Liver (tissue), 9 donors: ENCODE data around the gene SLC25A38. TPM values are rescaled to one million over a fixed set of nuclear protein-coding genes. Genes with fewer than 3 reads are reported as not detected.

Experiments used
- DNase-seq: peaks from one replicate; pipeline ENCODE4 v3.0.0-alpha.2; 2017; ENCODE audit warnings: low spot score
- H3K27ac ChIP-seq, 2 donors: one replicate each; pipeline ENCODE4 v1.7.0; 2013; ENCODE audit warnings: inconsistent platforms in 2 of 2, low read length in 2 of 2, control low read depth in 1 of 2, low read depth in 1 of 2, mild to moderate bottlenecking in 1 of 2
- H3K27me3 ChIP-seq, 4 donors: one replicate each; pipeline versions ENCODE4 v1.6.1 to v1.7.0; 2013; ENCODE audit warnings: low read length in 3 of 4, inconsistent platforms in 1 of 4, mild to moderate bottlenecking in 1 of 4, moderate library complexity in 1 of 4; ENCODE audit not compliant: control insufficient read depth in 4 of 4, insufficient read depth in 4 of 4
- H3K36me3 ChIP-seq, 4 donors: one replicate each; pipeline versions ENCODE4 v1.6.1 to v1.7.0; 2013; ENCODE audit warnings: low read length in 3 of 4, mild to moderate bottlenecking in 3 of 4, low read depth in 1 of 4, moderate library complexity in 1 of 4; ENCODE audit not compliant: control insufficient read depth in 4 of 4, insufficient read depth in 3 of 4
- H3K4me1 ChIP-seq, 4 donors: one replicate each; pipeline versions ENCODE4 v1.6.1 to v1.7.0; 2013; ENCODE audit warnings: low read length in 3 of 4, mild to moderate bottlenecking in 3 of 4, moderate library complexity in 1 of 4; ENCODE audit not compliant: control insufficient read depth in 4 of 4, insufficient read depth in 4 of 4
- H3K4me3 ChIP-seq, 3 donors: one replicate each; pipeline versions ENCODE4 v1.6.1 to v1.7.0; 2013; ENCODE audit warnings: low read length in 3 of 3, control low read depth in 1 of 3, low read depth in 1 of 3, mild to moderate bottlenecking in 1 of 3
- H3K9ac ChIP-seq, 2 donors: one replicate each; pipeline ENCODE4 v1.7.0; 2013; ENCODE audit warnings: low read length in 2 of 2, mild to moderate bottlenecking in 2 of 2, moderate library complexity in 2 of 2, control low read depth in 1 of 2, low read depth in 1 of 2
- H3K9me3 ChIP-seq, 4 donors: one replicate each; pipeline versions ENCODE4 v1.6.1 to v1.7.0; 2013; ENCODE audit warnings: low read length in 3 of 4; ENCODE audit not compliant: control insufficient read depth in 4 of 4
- EGR1 ChIP-seq, 2 donors: IDR thresholded peaks; 2 replicates each; pipeline ENCODE4 v1.6.1; 2016 to 2018; ENCODE audit warnings: antibody characterized with exemption in 2 of 2, low read depth in 2 of 2
- FOXA1 ChIP-seq: IDR thresholded peaks from 2 replicates; pipeline ENCODE4 v1.6.1; 2016; ENCODE audit warnings: antibody characterized with exemption
- GABPA ChIP-seq, 2 donors: IDR thresholded peaks in 1 of 2; conservative IDR thresholded peaks in 1 of 2; 2 replicates each; pipeline ENCODE4 v1.6.1; 2016; ENCODE audit warnings: antibody characterized with exemption in 2 of 2, mild to moderate bottlenecking in 1 of 2, moderate library complexity in 1 of 2
- HNF4A ChIP-seq, 2 donors: conservative IDR thresholded peaks; 2 replicates each; pipeline ENCODE4 v1.6.1; 2016; ENCODE audit warnings: antibody characterized with exemption in 2 of 2, mild to moderate bottlenecking in 2 of 2
- HNF4G ChIP-seq: IDR thresholded peaks from 2 replicates; pipeline ENCODE4 v1.6.1; 2016; ENCODE audit warnings: antibody characterized with exemption
- JUND ChIP-seq, 2 donors: IDR thresholded peaks; 2 replicates each; pipeline ENCODE4 v1.6.1; 2016; ENCODE audit warnings: antibody characterized with exemption in 2 of 2
- RAD21 ChIP-seq, 2 donors: IDR thresholded peaks; 2 replicates each; pipeline ENCODE4 v1.6.1; 2016; ENCODE audit warnings: antibody characterized with exemption in 2 of 2, mild to moderate bottlenecking in 2 of 2
- SP1 ChIP-seq: IDR thresholded peaks from 2 replicates; pipeline ENCODE4 v1.6.1; 2018; ENCODE audit warnings: antibody characterized with exemption, mild to moderate bottlenecking
- WGBS: extraction: QIAGEN DNeasy Blood & Tissue Kit; methylation state at CpG from one replicate; pipeline ENCODE4 v1.1.7; 2013; 5-methylcytosine and 5-hydroxymethylcytosine counted together
- polyA plus RNA-seq, 2 donors: library from polyadenylated mRNA; stranded (reverse) in 1 of 2; unstranded in 1 of 2; fragments of 200-250 nt in 1 of 2; fragments of >200 nt in 1 of 2; fragmentation: Nextera tagmentation in 1 of 2; extraction: Ambion mirVana in 1 of 2; gene quantifications; one replicate each; pipeline versions ENCODE4 v1.2.1 to v1.2.3, GENCODE V29; 2013 to 2015
- total RNA-seq, 2 donors: library from RNA; depleted of rRNA; stranded (reverse); fragments of >200 nt; gene quantifications; one replicate each; pipeline ENCODE4 v1.2.3, GENCODE V29; 2014
- TF ChIP-seq, protein P1 (sequence below): IDR thresholded peaks from 2 replicates; pipeline ENCODE4 v1.6.1; 2016; ENCODE audit warnings: antibody characterized with exemption, mild to moderate bottlenecking
- TF ChIP-seq, protein P2 (sequence below): IDR thresholded peaks from 2 replicates; pipeline ENCODE4 v1.6.1; 2016; ENCODE audit warnings: antibody characterized with exemption
- TF ChIP-seq, protein P3 (sequence below): fragments of 150-350 bp; IDR thresholded peaks from 2 replicates; pipeline ENCODE4 v1.5.1; 2017; ENCODE audit warnings: improper control_type of control experiment, low read depth, low read length; ENCODE audit not compliant: missing input control
- TF ChIP-seq, protein P4 (sequence below): IDR thresholded peaks from 2 replicates; pipeline ENCODE4 v1.6.1; 2016; ENCODE audit warnings: antibody characterized with exemption
- TF ChIP-seq, protein P5 (sequence below): IDR thresholded peaks from 2 replicates; pipeline ENCODE4 v1.6.1; 2016; ENCODE audit warnings: antibody characterized with exemption
- donor health status: healthy.
- donor health status: healthy.
- donor health status: healthy.
- donor health status: healthy.
- donor health status: healthy.

SLC25A38 gene
- total and polyA plus RNA-seq, 4 donors, result 19.8 to 44.4 (median 24.3) TPM

DNA sequence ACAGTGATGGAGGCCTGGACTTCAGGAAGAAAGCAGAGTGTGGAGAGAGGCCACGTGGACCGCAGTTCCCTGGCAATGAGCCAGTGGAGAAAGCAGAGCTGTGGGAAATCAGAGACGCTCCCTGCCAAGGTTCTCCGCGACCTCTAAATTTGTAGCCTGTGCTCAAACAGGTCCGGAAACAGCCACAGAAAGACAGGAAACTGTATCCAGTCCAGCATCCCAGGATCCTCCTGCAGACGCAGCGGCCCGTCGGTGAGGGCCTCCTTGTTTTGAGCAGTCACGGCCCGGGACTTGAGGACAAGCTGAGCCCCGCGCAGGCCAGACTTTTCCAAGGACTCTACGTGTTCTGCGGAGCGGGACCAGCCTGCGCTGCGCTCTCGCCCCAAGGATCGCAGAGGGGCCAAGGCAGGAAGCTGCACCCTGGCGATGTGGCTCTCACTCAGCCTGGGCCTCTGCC is 45.6 kb downstream of the SLC25A38 start:
- peak overlapping the region in 1 of 2 donors; percentile 42 for H3K27ac ChIP-seq
- no peaks in the 10 kb centered on the region for H3K9me3 ChIP-seq
- H3K36me3 ChIP-seq, result no peaks in the 10 kb centered on the region
- H3K9ac ChIP-seq, result no peak overlapping the region
- TF ChIP-seq, protein P1, sequence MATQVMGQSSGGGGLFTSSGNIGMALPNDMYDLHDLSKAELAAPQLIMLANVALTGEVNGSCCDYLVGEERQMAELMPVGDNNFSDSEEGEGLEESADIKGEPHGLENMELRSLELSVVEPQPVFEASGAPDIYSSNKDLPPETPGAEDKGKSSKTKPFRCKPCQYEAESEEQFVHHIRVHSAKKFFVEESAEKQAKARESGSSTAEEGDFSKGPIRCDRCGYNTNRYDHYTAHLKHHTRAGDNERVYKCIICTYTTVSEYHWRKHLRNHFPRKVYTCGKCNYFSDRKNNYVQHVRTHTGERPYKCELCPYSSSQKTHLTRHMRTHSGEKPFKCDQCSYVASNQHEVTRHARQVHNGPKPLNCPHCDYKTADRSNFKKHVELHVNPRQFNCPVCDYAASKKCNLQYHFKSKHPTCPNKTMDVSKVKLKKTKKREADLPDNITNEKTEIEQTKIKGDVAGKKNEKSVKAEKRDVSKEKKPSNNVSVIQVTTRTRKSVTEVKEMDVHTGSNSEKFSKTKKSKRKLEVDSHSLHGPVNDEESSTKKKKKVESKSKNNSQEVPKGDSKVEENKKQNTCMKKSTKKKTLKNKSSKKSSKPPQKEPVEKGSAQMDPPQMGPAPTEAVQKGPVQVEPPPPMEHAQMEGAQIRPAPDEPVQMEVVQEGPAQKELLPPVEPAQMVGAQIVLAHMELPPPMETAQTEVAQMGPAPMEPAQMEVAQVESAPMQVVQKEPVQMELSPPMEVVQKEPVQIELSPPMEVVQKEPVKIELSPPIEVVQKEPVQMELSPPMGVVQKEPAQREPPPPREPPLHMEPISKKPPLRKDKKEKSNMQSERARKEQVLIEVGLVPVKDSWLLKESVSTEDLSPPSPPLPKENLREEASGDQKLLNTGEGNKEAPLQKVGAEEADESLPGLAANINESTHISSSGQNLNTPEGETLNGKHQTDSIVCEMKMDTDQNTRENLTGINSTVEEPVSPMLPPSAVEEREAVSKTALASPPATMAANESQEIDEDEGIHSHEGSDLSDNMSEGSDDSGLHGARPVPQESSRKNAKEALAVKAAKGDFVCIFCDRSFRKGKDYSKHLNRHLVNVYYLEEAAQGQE, result no peak
- TF ChIP-seq SP1, result peak; percentile 7
- peaks cover 0 to 2% (median 0%) of the 10 kb centered on the region in 4 donors for H3K4me1 ChIP-seq
- DNase-seq, result no peak
- no peak overlapping the region for H3K4me3 ChIP-seq
- WGBS, result 69% methylated on average over 22 of the region's 22 CpGs
- no peaks in the 10 kb centered on the region for H3K27me3 ChIP-seq

DNA sequence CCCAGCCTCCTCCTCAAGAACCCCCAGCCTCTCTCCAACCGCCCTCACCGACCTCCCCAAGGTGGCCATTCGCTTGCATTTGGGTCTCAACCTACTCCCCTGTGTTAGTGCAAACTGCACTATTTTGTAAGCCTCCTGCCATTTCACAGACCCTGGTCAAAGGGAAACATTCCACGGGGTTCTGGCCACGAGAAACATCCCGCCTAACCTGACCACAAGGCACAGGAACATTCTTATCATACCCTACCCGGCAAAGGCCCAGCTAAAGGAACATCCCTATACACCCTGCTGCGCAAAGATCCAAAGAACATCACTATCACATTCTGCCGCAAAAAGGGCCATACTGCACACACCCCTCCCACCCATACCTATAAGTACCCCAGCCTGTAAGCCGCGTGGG is 46.3 kb downstream of the SLC25A38 start:
- Histone ChIP-seq H3K9ac (no peak overlapping the region), H3K36me3 (no peaks in the 10 kb centered on the region), H3K9me3 (no peaks in the 10 kb centered on the region), H3K27me3 (no peaks in the 10 kb centered on the region), H3K4me1 (peaks cover 0 to 2% (median 0%) of the 10 kb centered on the region in 4 donors), H3K4me3 (no peak overlapping the region), H3K27ac (no peak overlapping the region)
- DNase-seq, result no peak
- 91% methylated on average over 11 of the region's 11 CpGs for WGBS
- TF ChIP-seq, protein P2, sequence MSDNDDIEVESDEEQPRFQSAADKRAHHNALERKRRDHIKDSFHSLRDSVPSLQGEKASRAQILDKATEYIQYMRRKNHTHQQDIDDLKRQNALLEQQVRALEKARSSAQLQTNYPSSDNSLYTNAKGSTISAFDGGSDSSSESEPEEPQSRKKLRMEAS, result no peak
- TF ChIP-seq, protein P3, sequence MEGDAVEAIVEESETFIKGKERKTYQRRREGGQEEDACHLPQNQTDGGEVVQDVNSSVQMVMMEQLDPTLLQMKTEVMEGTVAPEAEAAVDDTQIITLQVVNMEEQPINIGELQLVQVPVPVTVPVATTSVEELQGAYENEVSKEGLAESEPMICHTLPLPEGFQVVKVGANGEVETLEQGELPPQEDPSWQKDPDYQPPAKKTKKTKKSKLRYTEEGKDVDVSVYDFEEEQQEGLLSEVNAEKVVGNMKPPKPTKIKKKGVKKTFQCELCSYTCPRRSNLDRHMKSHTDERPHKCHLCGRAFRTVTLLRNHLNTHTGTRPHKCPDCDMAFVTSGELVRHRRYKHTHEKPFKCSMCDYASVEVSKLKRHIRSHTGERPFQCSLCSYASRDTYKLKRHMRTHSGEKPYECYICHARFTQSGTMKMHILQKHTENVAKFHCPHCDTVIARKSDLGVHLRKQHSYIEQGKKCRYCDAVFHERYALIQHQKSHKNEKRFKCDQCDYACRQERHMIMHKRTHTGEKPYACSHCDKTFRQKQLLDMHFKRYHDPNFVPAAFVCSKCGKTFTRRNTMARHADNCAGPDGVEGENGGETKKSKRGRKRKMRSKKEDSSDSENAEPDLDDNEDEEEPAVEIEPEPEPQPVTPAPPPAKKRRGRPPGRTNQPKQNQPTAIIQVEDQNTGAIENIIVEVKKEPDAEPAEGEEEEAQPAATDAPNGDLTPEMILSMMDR, result no peak
- TF ChIP-seq EGR1 (IDR thresholded peaks at IDR 0.05; ENCODE audit: low read depth in 2 of 2) (no peak), FOXA1 (no peak)
- TF ChIP-seq, protein P4, sequence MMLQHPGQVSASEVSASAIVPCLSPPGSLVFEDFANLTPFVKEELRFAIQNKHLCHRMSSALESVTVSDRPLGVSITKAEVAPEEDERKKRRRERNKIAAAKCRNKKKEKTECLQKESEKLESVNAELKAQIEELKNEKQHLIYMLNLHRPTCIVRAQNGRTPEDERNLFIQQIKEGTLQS, result no peak

DNA sequence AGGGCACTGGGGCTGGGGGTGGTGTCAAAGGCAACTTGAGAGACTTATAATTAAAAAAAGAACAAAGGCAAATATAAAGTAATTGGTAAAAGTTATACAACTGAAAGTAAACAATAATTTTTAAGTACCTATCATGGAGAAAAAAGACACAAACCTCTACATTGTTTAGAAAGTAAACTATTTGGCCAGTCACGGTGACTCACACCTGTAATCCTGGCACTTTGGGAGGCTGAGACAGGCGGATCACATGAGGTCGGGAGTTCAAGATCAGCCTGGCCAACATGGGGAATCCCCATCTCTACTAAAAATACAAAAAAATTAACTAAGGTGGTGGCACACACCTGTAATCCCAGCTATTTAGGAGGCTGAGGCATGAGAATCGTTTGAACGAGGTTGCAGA is 49.2 kb downstream of the SLC25A38 start:
- DNase-seq, result no peak
- no peak overlapping the region for H3K4me3 ChIP-seq
- no peaks in the 10 kb centered on the region for H3K27me3 ChIP-seq
- H3K9me3 ChIP-seq, result no peaks in the 10 kb centered on the region
- no peak overlapping the region for H3K9ac ChIP-seq
- H3K4me1 ChIP-seq, result peaks cover 0 to 2% (median 0%) of the 10 kb centered on the region in 4 donors
- H3K36me3 ChIP-seq, result no peaks in the 10 kb centered on the region
- H3K27ac ChIP-seq, result no peak overlapping the region
- 89% methylated on average over 5 of the region's 5 CpGs for WGBS
- TF ChIP-seq, protein P1, result no peak
- no peak for TF ChIP-seq HNF4A (conservative IDR thresholded peaks at IDR 0.05)
- no peak for TF ChIP-seq HNF4G
- TF ChIP-seq, protein P5, sequence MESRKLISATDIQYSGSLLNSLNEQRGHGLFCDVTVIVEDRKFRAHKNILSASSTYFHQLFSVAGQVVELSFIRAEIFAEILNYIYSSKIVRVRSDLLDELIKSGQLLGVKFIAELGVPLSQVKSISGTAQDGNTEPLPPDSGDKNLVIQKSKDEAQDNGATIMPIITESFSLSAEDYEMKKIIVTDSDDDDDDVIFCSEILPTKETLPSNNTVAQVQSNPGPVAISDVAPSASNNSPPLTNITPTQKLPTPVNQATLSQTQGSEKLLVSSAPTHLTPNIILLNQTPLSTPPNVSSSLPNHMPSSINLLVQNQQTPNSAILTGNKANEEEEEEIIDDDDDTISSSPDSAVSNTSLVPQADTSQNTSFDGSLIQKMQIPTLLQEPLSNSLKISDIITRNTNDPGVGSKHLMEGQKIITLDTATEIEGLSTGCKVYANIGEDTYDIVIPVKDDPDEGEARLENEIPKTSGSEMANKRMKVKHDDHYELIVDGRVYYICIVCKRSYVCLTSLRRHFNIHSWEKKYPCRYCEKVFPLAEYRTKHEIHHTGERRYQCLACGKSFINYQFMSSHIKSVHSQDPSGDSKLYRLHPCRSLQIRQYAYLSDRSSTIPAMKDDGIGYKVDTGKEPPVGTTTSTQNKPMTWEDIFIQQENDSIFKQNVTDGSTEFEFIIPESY, result no peak
- TF ChIP-seq RAD21 (IDR thresholded peaks at IDR 0.05), result no peak
- TF ChIP-seq SP1, result no peak
- no peak for TF ChIP-seq JUND (IDR thresholded peaks at IDR 0.05)
- TF ChIP-seq, protein P2, result no peak
- TF ChIP-seq GABPA (IDR thresholded peaks at IDR 0.05 in 1 of 2, conservative IDR thresholded peaks at IDR 0.05 in 1 of 2), result no peak
